Parathyroid adenoma (tissue), 2 donors: ENCODE data around the gene KCNE2.

ENCODE experiments used
- H2AFZ ChIP-seq: fragments of 300-600 bp; sonication (generic); one replicate; pipeline ENCODE4 v1.7.0; 2017; ENCODE audit warnings: antibody characterized with exemption, mild to moderate bottlenecking
- H3K27ac ChIP-seq: fragments of 300-600 bp; sonication (generic); one replicate; pipeline ENCODE4 v1.7.0; 2017
- H3K27me3 ChIP-seq: fragments of 300-600 bp; sonication (generic); one replicate; pipeline ENCODE4 v1.7.0; 2017; ENCODE audit warnings: low read length; ENCODE audit not compliant: control insufficient read depth, insufficient read depth
- H3K36me3 ChIP-seq: fragments of 300-600 bp; sonication (generic); one replicate; pipeline ENCODE4 v1.7.0; 2017; ENCODE audit warnings: low read length; ENCODE audit not compliant: control insufficient read depth, insufficient read depth
- H3K4me1 ChIP-seq: fragments of 300-600 bp; sonication (generic); one replicate; pipeline ENCODE4 v1.7.0; 2017; ENCODE audit warnings: control low read depth
- H3K4me2 ChIP-seq: fragments of 300-600 bp; sonication (generic); one replicate; pipeline ENCODE4 v1.7.0; 2017; ENCODE audit warnings: low read length
- H3K4me3 ChIP-seq: fragments of 300-600 bp; sonication (generic); one replicate; pipeline ENCODE4 v1.7.0; 2017; ENCODE audit warnings: low read depth, low read length
- H3K79me2 ChIP-seq: fragments of 300-600 bp; sonication (generic); one replicate; pipeline ENCODE4 v1.7.0; 2017; ENCODE audit warnings: control low read depth
- H3K9ac ChIP-seq: fragments of 300-600 bp; sonication (generic); one replicate; pipeline ENCODE4 v1.7.0; 2017; ENCODE audit warnings: mild to moderate bottlenecking
- H3K9me3 ChIP-seq: fragments of 300-600 bp; sonication (generic); one replicate; pipeline ENCODE4 v1.7.0; 2017; ENCODE audit warnings: low read length; ENCODE audit not compliant: control insufficient read depth
- TF ChIP-seq, protein P1 (sequence below): fragments of 300-600 bp; sonication (generic); IDR thresholded peaks from one replicate; pipeline ENCODE4 v1.7.0; 2017; ENCODE audit warnings: antibody characterized with exemption, mild to moderate bottlenecking
- donor health status: primary hyperparathyroidism.

The KCNE2 gene

DNA sequence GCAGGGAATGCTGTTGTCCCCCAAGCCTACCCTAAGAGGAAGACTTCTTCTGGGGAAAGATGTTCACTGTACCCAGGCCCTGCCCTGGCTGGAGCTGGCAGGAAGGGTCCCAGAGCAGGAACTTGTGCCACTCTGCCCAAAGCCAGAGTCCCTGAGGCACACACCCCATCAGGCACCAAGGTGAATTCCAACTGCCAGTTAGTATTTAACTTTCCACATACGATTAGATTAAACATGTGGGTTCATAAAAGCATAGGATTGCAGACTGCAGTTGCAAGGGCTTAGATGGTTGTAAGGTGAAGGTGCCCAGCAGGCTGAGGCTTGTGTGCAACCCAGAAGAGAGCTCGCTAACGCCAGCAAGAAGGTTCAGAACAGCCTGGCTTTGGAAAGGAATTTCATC lies at the start of gene KCNE2:
Gene KCNE2, plus strand, starts transcription at position 274 of the 400 bp plus-strand sequence. CDS start 6,473 bp downstream, outside the sequence.
- H3K4me2 ChIP-seq, result no peak within 1 kb of the TSS
- no peak within 1 kb of the TSS for H3K27ac ChIP-seq
- H3K36me3 ChIP-seq, result no peaks in the 10 kb centered on the region
- H3K9ac ChIP-seq, result no peak within 1 kb of the TSS
- no peaks in the 10 kb centered on the region for H3K4me1 ChIP-seq
- H2AFZ ChIP-seq, result no peak within 1 kb of the TSS
- no peaks in the 10 kb centered on the region for H3K27me3 ChIP-seq
- H3K9me3 ChIP-seq, result no peaks in the 10 kb centered on the region
- H3K79me2 ChIP-seq, result no peaks in the 10 kb centered on the region
- no peak within 1 kb of the TSS for H3K4me3 ChIP-seq
- TF ChIP-seq, protein P1, sequence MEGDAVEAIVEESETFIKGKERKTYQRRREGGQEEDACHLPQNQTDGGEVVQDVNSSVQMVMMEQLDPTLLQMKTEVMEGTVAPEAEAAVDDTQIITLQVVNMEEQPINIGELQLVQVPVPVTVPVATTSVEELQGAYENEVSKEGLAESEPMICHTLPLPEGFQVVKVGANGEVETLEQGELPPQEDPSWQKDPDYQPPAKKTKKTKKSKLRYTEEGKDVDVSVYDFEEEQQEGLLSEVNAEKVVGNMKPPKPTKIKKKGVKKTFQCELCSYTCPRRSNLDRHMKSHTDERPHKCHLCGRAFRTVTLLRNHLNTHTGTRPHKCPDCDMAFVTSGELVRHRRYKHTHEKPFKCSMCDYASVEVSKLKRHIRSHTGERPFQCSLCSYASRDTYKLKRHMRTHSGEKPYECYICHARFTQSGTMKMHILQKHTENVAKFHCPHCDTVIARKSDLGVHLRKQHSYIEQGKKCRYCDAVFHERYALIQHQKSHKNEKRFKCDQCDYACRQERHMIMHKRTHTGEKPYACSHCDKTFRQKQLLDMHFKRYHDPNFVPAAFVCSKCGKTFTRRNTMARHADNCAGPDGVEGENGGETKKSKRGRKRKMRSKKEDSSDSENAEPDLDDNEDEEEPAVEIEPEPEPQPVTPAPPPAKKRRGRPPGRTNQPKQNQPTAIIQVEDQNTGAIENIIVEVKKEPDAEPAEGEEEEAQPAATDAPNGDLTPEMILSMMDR, result no peak

GRCh38 chr21:34319585-34319984 lies 44.2 kb upstream of the KCNE2 start:
- Histone ChIP-seq H3K79me2 (no peaks in the 10 kb centered on the region), H3K9me3 (no peaks in the 10 kb centered on the region), H3K4me2 (no peak overlapping the region), H3K4me1 (no peaks in the 10 kb centered on the region), H2AFZ (no peak overlapping the region), H3K9ac (no peak overlapping the region), H3K27ac (no peak overlapping the region), H3K4me3 (no peak overlapping the region), H3K36me3 (no peaks in the 10 kb centered on the region), H3K27me3 (no peaks in the 10 kb centered on the region)
- TF ChIP-seq, protein P1, result no peak

- H3K4me1 ChIP-seq, result no peaks in the 10 kb centered on the region
- H3K4me2 ChIP-seq, result no peak overlapping the region
- no peak overlapping the region for H3K9ac ChIP-seq
- H3K27me3 ChIP-seq, result no peaks in the 10 kb centered on the region
- no peak overlapping the region for H2AFZ ChIP-seq
- H3K36me3 ChIP-seq, result no peaks in the 10 kb centered on the region
- no peaks in the 10 kb centered on the region for H3K9me3 ChIP-seq
- H3K4me3 ChIP-seq, result no peak overlapping the region
- H3K27ac ChIP-seq, result no peak overlapping the region
- TF ChIP-seq, protein P1, result no peak
- H3K79me2 ChIP-seq, result no peaks in the 10 kb centered on the region
Measured at GRCh38 chr21:34320011-34320410, 43.8 kb upstream of the KCNE2 start.

- Histone ChIP-seq H3K4me3 (no peak overlapping the region), H3K4me1 (no peaks in the 10 kb centered on the region), H3K9ac (no peak overlapping the region), H3K79me2 (no peaks in the 10 kb centered on the region), H3K36me3 (no peaks in the 10 kb centered on the region), H3K27me3 (no peaks in the 10 kb centered on the region), H3K4me2 (no peak overlapping the region), H2AFZ (no peak overlapping the region), H3K9me3 (no peaks in the 10 kb centered on the region), H3K27ac (no peak overlapping the region)
- TF ChIP-seq, protein P1, result no peak
Measured at GRCh38 chr21:34330055-34330454, 33.8 kb upstream of the KCNE2 start.

DNA sequence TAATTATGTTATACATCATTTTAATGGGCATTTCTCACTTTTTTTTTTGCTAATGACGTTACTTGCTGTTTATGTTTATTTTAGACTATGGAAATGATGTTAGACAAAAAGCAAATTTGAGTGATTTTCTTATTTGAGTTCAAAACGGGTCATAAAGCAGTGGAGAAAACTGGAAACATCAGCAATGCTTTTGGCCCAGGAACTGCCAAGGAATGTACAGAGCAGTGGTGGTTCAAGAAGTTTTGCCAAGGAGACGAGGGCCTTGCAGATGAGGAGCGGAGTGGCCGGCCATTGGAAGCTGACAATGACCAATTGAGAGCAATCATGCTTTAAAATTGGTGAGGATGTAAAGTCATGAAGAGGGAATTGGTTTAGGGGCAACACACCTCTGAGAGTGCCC lies 32.1 kb upstream of the KCNE2 start:
- Histone ChIP-seq H3K4me1 (peaks cover 4% of the 10 kb centered on the region), H3K79me2 (no peaks in the 10 kb centered on the region), H3K36me3 (no peaks in the 10 kb centered on the region), H3K4me2 (no peak overlapping the region), H2AFZ (no peak overlapping the region), H3K9ac (no peak overlapping the region), H3K4me3 (no peak overlapping the region), H3K9me3 (no peaks in the 10 kb centered on the region), H3K27me3 (no peaks in the 10 kb centered on the region), H3K27ac (no peak overlapping the region)
- TF ChIP-seq, protein P1, result no peak
